Measurements from ENCODE around the gene EPHB1.
"Not testable (repeated sequence)": the region's sequence is repeated elsewhere in the genome, so short reads cannot be mapped to it uniquely, and the experiment has no call there.

Gene EPHB1

DNA sequence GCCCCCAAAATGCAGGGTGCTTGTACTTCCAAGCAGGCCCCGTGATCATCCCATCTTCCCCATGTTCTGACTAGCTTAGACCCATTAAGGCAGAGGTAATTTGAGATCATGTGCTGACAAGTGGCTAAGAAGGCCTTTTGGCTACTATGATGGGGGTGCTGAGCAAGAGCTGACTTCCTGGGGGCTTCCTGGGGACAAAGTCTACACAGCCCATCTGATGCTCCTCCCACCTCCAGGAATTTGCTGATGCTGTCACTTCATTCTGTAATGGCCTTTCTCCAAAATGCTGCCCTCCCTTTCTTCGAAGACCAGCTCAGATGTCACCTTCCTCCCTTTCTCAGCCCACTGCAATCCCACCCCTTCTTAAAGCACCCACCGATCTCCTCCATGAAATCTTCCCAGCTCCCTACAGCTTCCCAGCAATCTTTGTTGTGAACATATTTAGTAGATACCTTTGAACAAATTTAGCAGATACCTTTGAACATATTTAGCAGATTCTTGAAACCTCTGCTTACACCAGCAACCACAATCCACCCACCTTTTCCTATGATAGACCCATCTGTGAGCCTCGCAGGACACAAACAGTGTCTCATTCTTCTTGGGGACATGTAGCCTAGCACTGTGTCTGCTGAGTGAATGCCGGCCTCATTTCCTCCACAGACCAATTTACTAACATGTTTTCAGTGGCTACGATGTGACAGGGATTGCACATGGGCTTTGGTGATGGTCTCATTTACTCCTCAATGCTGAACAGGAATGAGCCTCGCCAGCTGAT is 223.3 kb downstream of the EPHB1 start:
- TF ChIP-seq, protein P1, sequence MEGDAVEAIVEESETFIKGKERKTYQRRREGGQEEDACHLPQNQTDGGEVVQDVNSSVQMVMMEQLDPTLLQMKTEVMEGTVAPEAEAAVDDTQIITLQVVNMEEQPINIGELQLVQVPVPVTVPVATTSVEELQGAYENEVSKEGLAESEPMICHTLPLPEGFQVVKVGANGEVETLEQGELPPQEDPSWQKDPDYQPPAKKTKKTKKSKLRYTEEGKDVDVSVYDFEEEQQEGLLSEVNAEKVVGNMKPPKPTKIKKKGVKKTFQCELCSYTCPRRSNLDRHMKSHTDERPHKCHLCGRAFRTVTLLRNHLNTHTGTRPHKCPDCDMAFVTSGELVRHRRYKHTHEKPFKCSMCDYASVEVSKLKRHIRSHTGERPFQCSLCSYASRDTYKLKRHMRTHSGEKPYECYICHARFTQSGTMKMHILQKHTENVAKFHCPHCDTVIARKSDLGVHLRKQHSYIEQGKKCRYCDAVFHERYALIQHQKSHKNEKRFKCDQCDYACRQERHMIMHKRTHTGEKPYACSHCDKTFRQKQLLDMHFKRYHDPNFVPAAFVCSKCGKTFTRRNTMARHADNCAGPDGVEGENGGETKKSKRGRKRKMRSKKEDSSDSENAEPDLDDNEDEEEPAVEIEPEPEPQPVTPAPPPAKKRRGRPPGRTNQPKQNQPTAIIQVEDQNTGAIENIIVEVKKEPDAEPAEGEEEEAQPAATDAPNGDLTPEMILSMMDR (IDR thresholded peaks at IDR 0.05; ENCODE audit: borderline replicate concordance, control extremely low read depth, extremely low read depth, insufficient read depth, missing control alignments) = no peak
- in situ Hi-C loops (cut with MboI; ENCODE audit: low sequenced_read_pairs, unreplicated experiment) = no loop called here
- DNase-seq (ENCODE audit: low spot score) = peak; percentile 52

DNA sequence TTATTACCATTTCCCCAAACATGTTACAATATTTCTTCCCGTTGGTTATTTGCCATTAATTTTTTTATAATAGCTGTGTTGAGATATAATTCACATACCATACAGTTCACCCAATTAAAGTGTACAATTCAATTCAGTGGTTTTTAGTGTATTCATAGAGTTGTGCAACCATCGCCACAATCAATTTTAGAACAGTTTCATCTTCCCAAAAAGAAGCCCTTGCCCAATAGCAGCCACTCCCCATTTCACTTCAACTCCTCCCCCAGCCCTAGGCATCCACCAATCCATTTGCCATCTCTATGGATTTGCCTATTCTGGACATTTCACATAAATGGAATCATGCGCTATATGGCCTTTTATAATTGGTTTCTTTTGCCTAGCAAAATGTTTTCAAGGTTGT is 225.1 kb downstream of the EPHB1 start:
- in situ Hi-C loops (cut with MboI; ENCODE audit: low sequenced_read_pairs, unreplicated experiment) = no loop called here
- TF ChIP-seq, protein P1 (IDR thresholded peaks at IDR 0.05; ENCODE audit: borderline replicate concordance, control extremely low read depth, extremely low read depth, insufficient read depth, missing control alignments) = no peak

DNA sequence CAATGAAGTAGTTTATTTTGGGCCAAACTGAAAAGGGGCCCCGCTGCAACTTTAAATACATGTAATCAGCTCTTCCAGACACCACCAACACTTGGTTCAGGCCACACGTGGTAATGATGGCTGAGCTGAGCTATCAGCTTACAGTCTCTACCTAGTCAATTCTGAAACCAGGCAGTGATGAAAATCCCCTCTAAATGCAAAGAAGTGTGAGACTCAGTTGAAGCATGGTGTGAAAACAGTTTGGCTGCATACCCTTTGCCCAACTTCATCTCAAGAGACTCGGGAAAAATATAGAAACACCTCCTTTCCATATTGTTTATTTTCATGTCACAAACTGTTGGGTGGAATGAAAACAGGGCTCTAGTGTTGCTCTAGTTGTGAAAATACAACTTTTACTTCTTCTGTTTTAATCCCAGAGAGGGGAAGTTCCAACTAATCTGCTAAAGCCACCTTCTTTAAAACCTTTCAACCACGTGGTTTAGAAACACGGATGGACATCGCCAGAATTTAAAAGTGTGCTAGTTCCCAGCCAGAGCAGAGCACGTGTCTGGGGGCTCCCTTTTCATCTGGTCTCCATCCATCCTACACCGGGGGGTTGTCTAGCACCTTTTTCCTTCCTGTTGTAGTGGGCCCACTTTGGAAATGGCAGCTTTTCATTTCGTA is 229.1 kb downstream of the EPHB1 start:
- TF ChIP-seq, protein P1 (IDR thresholded peaks at IDR 0.05; ENCODE audit: borderline replicate concordance, control extremely low read depth, extremely low read depth, insufficient read depth, missing control alignments) = no peak
- in situ Hi-C loops (cut with MboI; ENCODE audit: low sequenced_read_pairs, unreplicated experiment) = no loop called here
- no peak for DNase-seq (ENCODE audit: low spot score)

More for the DNA sequence above, 225.1 kb downstream of the EPHB1 start:
- no peak for DNase-seq (ENCODE audit: low spot score)

DNA sequence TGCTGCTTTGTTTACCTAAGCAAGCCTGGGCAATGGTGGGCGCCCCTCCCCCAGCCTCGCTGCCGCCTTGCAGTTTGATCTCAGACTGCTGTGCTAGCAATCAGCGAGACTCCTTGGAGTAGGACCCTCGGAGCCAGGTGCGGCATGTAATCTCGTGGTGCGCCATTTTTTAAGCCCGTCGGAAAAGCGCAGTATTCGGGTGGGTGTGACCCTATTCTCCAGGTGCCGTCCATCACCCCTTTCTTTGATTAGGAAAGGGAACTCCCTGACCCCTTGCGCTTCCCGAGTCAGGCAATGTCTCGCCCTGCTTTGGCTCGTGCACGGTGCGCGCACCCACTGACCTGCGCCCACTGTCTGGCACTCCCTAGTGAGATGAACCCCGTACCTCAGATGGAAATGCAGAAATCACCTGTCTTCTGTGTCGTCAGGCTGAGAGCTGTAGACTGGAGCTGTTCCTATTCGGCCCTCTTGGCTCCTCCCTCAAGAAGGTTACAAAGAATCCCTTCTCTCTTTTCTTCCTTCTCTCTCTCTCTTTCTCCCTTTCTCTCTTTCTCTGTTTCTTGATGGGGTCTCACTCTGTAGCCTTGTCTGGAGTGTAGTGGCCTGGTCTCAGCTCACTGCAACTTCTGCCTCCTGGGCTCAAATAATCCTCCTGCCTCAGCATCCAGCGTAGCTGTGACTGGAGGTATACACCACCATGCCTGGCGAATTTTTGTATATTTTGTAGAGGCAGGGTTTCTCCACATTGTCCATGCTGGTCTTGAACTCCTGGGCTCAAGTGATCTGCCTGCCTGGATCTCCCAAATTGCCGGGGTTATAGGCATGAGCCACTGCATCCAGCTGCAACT is 235.9 kb downstream of the EPHB1 start:
- in situ Hi-C loops (cut with MboI; ENCODE audit: low sequenced_read_pairs, unreplicated experiment) = not testable (repeated sequence)

DNA sequence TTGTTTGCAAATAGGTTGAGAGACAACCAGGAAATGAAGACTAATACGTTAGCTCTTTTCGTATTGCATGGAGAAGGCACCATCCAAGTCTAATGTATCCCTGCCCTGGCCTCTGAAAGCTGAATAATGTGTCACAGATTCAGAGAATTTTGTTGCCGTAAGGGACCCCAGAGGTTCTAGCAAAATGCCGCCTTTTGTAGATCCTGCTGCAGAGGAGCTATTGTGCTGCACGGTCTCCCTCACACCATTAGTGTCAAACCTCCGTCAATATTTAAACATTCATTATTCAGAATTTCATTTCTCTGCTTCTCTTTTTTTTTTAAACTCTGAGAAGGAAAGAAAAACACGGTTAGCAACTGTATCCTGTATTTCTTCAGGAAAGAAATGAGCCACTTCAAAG is 238.7 kb downstream of the EPHB1 start:
- DNase-seq (ENCODE audit: low spot score) = no peak
- TF ChIP-seq, protein P1 (IDR thresholded peaks at IDR 0.05; ENCODE audit: borderline replicate concordance, control extremely low read depth, extremely low read depth, insufficient read depth, missing control alignments) = no peak
- in situ Hi-C loops (cut with MboI; ENCODE audit: low sequenced_read_pairs, unreplicated experiment) = no loop called here

More for the DNA sequence above, 235.9 kb downstream of the EPHB1 start:
- not testable (repeated sequence) for DNase-seq (ENCODE audit: low spot score)

DNA sequence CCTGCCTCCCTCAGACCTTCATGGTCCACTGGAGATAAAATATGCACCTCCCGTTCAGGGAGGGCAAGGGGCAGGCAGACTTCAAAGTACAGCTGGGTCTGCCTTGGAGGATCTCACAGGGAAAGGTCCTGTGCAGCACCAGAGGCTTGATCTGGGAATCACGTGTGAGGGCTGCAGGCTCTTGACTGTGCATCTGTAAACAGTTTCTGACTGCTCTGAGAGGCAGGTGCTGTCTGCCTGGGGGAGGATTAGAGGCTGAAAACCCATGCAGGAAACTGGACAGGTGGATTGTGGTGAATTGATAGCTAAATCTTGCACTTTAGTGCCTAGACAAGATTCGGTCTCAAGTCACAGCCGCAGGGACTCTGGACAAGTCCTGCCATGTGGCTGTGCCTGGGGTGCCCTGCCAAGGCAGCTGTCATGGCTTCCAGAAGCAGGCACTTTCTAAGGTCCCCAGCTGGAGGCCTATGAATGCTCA is 239.3 kb downstream of the EPHB1 start:
- TF ChIP-seq, protein P1 (IDR thresholded peaks at IDR 0.05; ENCODE audit: borderline replicate concordance, control extremely low read depth, extremely low read depth, insufficient read depth, missing control alignments) = no peak
- in situ Hi-C loops (cut with MboI; ENCODE audit: low sequenced_read_pairs, unreplicated experiment) = no loop called here
- DNase-seq (ENCODE audit: low spot score) = no peak

Measured in GM13976 (cell line).